Osteocyte (in vitro differentiated cells): ENCODE data around the gene OSBPL5. TPM values are rescaled to one million over a fixed set of nuclear protein-coding genes. Genes with fewer than 3 reads are reported as not detected.

Experiments used
- DNase-seq: peaks from one replicate; pipeline ENCODE4 v3.0.0; 2021; ENCODE audit warnings: mixed read lengths; ENCODE audit not compliant: unreplicated experiment; ENCODE audit errors: extremely low spot score
- H3K27ac Mint-ChIP-seq: one replicate; pipeline ENCODE4 v1.8.0; 2021; ENCODE audit warnings: mild to moderate bottlenecking, mixed read lengths; ENCODE audit not compliant: unreplicated experiment
- H3K27me3 Mint-ChIP-seq: one replicate; pipeline ENCODE4 v1.8.0; 2021; ENCODE audit warnings: mixed read lengths; ENCODE audit not compliant: unreplicated experiment
- H3K36me3 Mint-ChIP-seq: one replicate; pipeline ENCODE4 v1.8.0; 2021; ENCODE audit warnings: mixed read lengths; ENCODE audit not compliant: unreplicated experiment
- H3K4me1 Mint-ChIP-seq: one replicate; pipeline ENCODE4 v1.8.0; 2021; ENCODE audit warnings: mixed read lengths; ENCODE audit not compliant: unreplicated experiment
- H3K4me3 Mint-ChIP-seq: one replicate; pipeline ENCODE4 v1.8.0; 2021; ENCODE audit warnings: mild to moderate bottlenecking, moderate library complexity, mixed read lengths; ENCODE audit not compliant: unreplicated experiment
- H3K9me3 Mint-ChIP-seq: one replicate; pipeline ENCODE4 v1.8.0; 2021; ENCODE audit warnings: mixed read lengths; ENCODE audit not compliant: unreplicated experiment
- CTCF ChIP-seq: fragments of 200-600 bp; sonication (generic); IDR thresholded peaks from 2 replicates; pipeline ENCODE4 v1.5.0; 2021; ENCODE audit warnings: antibody characterized with exemption, mild to moderate bottlenecking, moderate library complexity
- total RNA-seq: library from RNA; stranded (reverse); gene quantifications from 2 replicates; pipeline ENCODE4 v1.2.1, GENCODE V29; 2021

Gene OSBPL5
- total RNA-seq, 1 donor from 2014 or later = 47.9 TPM

- no peak overlapping the region for H3K27ac Mint-ChIP-seq
- H3K4me3 Mint-ChIP-seq = no peak overlapping the region
- peaks cover 4% of the 10 kb centered on the region for H3K36me3 Mint-ChIP-seq
- no peaks in the 10 kb centered on the region for H3K4me1 Mint-ChIP-seq
- no peak for TF ChIP-seq CTCF
- DNase-seq = no peak
- H3K9me3 Mint-ChIP-seq = no peaks in the 10 kb centered on the region
- no peaks in the 10 kb centered on the region for H3K27me3 Mint-ChIP-seq
These were observed 34.6 kb downstream of the OSBPL5 start for GRCh38 chr11:3130269-3131071.

- Mint-ChIP-seq H3K27ac (no peak overlapping the region), H3K27me3 (no peaks in the 10 kb centered on the region), H3K4me1 (peaks cover 1% of the 10 kb centered on the region), H3K4me3 (no peak overlapping the region), H3K36me3 (peaks cover 4% of the 10 kb centered on the region), H3K9me3 (no peaks in the 10 kb centered on the region)
- DNase-seq = no peak
- TF ChIP-seq CTCF = no peak
These were observed 35.4 kb downstream of the OSBPL5 start for GRCh38 chr11:3129591-3130268.

GRCh38 chr11:3129181-3129590 lies 35.9 kb downstream of the OSBPL5 start:
- H3K4me3 Mint-ChIP-seq = no peak overlapping the region
- no peak overlapping the region for H3K27ac Mint-ChIP-seq
- H3K9me3 Mint-ChIP-seq = no peaks in the 10 kb centered on the region
- TF ChIP-seq CTCF = no peak
- H3K4me1 Mint-ChIP-seq = peaks cover 5% of the 10 kb centered on the region
- peaks cover 4% of the 10 kb centered on the region for H3K36me3 Mint-ChIP-seq
- H3K27me3 Mint-ChIP-seq = no peaks in the 10 kb centered on the region
- no peak for DNase-seq

GRCh38 chr11:3128356-3129180 lies 36.5 kb downstream of the OSBPL5 start:
- Mint-ChIP-seq H3K27ac (no peak overlapping the region), H3K4me3 (no peak overlapping the region), H3K9me3 (no peaks in the 10 kb centered on the region), H3K4me1 (peaks cover 6% of the 10 kb centered on the region), H3K36me3 (peaks cover 4% of the 10 kb centered on the region), H3K27me3 (no peaks in the 10 kb centered on the region)
- TF ChIP-seq CTCF = no peak
- DNase-seq = no peak
